Vagina (tissue), 2 donors: ENCODE data around the gene TMEM132C.

Experiments used
- POLR2AphosphoS5 ChIP-seq, 2 donors: sonication (generic); formaldehyde crosslinking; IDR thresholded peaks; one replicate each; pipeline ENCODE4 v1.9.0; 2017; ENCODE audit warnings: antibody characterized with exemption in 2 of 2, mild to moderate bottlenecking in 2 of 2, low read depth in 1 of 2; ENCODE audit not compliant: insufficient read depth in 1 of 2
- TF ChIP-seq, protein P1 (sequence below), 3 experiments: fragments of 450-650 bp in 2 of 3; fragments of 200-600 bp in 1 of 3; sonication (generic) in 1 of 3; IDR thresholded peaks; one replicate each; pipeline ENCODE4 v1.5.1; 2017 to 2019; ENCODE audit warnings: antibody characterized with exemption in 3 of 3, mild to moderate bottlenecking in 2 of 3, moderate library complexity in 2 of 3

DNA sequence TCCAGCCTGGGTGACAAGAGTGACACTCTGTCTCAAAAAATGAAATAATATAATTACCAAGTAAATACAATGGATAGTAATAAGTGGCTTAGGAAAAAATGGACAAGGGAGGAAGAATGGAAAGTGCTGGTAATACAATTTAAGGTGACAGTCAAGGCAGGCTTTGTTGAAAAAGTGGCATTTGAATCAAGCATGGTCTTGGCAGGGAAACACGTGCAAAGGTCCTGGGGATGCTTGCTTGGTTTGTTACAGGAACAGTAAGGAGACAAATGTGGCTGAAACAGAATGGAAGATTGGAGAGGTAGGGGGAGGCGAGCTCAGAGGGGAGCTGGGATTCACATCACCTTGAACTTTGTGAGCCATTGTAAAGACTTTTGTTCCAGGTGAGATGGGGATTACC, 153.2 kb downstream of the TMEM132C start:
- TF ChIP-seq, protein P1, sequence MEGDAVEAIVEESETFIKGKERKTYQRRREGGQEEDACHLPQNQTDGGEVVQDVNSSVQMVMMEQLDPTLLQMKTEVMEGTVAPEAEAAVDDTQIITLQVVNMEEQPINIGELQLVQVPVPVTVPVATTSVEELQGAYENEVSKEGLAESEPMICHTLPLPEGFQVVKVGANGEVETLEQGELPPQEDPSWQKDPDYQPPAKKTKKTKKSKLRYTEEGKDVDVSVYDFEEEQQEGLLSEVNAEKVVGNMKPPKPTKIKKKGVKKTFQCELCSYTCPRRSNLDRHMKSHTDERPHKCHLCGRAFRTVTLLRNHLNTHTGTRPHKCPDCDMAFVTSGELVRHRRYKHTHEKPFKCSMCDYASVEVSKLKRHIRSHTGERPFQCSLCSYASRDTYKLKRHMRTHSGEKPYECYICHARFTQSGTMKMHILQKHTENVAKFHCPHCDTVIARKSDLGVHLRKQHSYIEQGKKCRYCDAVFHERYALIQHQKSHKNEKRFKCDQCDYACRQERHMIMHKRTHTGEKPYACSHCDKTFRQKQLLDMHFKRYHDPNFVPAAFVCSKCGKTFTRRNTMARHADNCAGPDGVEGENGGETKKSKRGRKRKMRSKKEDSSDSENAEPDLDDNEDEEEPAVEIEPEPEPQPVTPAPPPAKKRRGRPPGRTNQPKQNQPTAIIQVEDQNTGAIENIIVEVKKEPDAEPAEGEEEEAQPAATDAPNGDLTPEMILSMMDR (IDR thresholded peaks at IDR 0.05), result no peak
- no peak for TF ChIP-seq POLR2AphosphoS5 (IDR thresholded peaks at IDR 0.05; ENCODE audit: insufficient read depth in 1 of 2, low read depth in 1 of 2)
